H54 (cell line): Measurements from ENCODE around the gene LURAP1L.
A peak's percentile ranks its signal among the peaks of the same experiment; 100 is the strongest.
"Not testable (repeated sequence)": the region's sequence is repeated elsewhere in the genome, so short reads cannot be mapped to it uniquely, and the experiment has no call there.

Source experiments
- DNase-seq: peaks from one replicate; pipeline ENCODE4 v3.0.0; 2011; ENCODE audit warnings: low spot score, mixed read lengths; ENCODE audit not compliant: insufficient read length
- FAIRE-seq: peaks from 3 replicates; lab custom pipeline; 2011; peaks lifted over from hg19 to GRCh38; lab: Jason Lieb, UNC
- POLR2A ChIP-seq: IDR thresholded peaks from 2 replicates; pipeline ENCODE4 v1.6.1; 2011; ENCODE audit warnings: low read depth, mild to moderate bottlenecking, low read length

Gene LURAP1L

DNA sequence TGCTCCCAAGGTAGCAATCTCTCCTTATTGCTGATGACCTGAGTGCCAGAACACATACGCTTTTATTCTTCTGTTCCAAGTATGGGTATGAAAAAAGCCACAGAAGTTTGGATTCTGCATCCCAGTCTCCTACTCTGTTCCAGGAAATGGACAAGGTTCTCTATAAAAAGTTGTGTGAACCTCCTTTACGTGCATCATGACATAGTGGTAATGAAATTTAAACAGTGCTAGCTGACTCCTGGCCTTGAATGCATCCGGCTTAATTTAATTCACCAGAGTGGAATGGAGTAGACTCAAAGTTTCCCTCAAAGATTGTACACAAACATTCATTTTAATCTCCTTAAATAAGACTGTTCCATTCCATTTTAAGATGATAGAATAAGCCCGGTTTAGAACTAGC lies 68.9 kb downstream of the LURAP1L start:
- FAIRE-seq: no peak

DNA sequence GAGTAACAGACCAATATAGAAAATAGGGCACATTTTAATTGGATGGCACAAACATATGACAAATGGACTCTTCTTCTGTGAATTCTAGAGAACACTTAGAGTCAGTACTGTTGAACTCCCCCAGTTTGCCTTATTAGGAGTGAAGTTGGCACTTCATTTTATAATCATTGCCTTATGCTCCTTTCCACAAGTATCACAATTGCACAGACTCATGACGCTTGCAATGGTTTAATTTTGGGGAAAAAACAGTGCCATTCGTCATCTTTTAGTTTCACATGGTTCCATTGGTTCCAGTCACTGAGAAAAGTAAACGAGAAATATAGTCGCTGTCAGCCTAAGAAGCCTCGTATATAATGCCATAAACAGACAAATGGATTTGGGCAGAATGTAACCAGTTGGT lies 71.2 kb downstream of the LURAP1L start:
- FAIRE-seq (no peak), DNase-seq (no peak)
- TF ChIP-seq POLR2A: no peak

More for the DNA sequence above, 68.9 kb downstream of the LURAP1L start:
- DNase-seq: no peak
- TF ChIP-seq POLR2A: no peak

DNA sequence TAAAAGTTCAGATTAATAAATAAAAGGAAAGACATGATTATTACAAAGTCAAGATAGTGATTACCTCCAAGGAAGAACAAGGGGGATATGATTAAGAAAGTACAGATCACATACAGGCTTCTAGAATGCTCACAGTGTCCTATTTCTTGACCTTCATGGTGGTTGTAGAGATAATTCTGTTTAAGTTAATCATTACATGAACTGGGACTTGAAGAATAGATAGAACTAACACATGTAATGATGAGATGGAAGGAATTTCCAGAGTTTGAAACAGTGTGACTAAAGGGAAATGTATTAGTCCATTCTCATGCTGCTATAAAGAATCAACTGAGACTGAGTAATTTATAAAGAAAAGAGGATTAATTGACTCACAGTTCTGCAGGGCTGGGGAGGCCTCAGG lies 72.7 kb downstream of the LURAP1L start:
- TF ChIP-seq POLR2A: no peak
- FAIRE-seq: no peak
- DNase-seq: no peak

DNA sequence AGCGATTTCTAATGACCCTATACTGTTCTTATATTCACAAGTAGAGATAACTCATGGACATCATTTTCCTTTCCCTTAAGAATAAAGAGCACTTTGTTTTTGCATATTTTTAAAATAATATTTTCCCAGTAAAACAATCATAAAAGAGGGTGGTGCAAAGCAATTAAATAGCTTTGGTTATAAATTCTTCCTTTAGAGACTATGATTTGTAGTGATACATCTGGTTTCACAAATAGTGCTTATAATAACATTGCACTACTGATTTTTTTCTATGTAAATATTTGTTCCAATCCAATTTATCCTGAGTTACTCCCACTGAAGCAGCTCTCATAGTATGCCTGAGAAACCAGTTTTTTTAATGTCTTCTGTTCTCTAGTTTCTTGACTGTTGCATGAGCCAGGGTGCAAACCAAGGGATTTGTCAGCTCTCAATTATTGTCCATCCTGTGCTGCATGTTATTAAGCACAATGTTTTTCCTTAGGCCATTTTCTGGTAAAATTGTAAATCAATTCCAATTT lies 74.7 kb downstream of the LURAP1L start:
- FAIRE-seq: no peak
- no peak for DNase-seq
- TF ChIP-seq POLR2A: no peak

DNA sequence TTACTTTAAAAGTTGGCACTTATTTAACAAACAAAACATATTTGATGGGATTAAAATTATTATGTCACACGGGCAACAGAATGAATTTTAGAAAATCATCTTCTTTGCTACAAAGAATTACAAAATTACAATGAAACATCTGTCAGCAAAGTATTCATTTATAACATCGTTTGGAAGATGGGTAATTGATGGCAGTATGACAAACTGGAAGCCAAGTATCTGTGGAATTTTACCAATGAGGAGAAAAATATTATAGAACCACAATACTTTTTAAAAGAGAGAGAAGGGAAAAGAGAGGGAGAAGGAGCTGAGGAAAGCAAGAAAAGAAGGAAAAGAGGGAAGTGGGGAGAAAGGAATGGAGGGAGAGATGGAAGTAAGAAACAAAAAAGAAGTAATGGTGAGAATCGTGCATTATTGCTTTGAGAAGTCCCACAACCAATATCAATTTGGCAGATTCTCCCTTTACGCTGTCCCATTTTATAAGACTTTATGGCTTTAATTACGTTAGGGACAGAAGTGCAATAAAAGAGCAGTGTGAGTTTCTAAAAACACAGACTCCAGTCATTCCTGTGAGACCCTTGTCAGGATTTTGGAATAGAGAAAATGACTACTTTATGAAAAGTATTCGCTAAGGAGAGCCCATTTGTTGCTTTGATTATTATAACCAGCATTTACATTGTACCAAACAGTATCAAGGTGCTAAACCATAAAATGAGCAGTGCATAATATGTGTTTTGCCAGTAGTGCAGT lies 76.7 kb downstream of the LURAP1L start:
- DNase-seq (no peak), FAIRE-seq (peak; percentile 30)
- TF ChIP-seq POLR2A: no peak

DNA sequence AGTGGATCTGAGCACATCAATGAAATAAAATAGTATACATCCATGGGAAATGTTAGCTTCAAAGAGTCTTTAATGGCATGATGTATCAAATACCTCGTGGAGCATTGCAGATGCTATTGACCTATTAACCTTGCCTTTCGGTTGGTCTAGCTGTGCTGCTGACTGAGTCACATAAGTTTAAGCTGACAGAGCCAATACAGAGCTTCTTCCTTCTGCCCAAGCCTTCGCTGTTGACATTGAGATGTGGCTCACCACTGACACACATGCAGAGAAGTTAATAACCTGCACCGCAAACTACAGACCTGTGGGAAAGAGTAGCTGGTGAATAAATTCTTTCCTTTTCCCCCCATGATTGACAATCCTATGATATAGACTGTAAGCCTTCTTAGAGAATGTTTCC lies 78.2 kb downstream of the LURAP1L start:
- DNase-seq (no peak), FAIRE-seq (no peak)
- no peak for TF ChIP-seq POLR2A

DNA sequence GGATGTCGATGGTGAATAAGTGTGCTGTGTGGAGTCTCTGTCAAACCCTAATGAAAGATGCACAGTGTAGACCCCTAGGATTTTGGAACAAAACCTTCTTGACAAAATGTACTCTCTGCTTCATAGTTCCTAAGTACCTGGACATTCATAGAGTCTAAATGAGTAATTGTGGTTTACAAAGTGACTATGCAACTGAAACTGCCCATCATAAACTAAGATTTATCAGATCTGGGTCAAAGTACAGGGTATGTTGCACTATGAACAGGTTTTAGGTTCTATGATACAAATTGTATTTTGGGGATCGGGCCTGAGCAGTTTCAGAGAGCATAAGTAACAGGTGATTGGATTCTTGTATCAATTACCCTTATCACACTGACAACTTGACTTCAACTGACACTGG lies 79.4 kb downstream of the LURAP1L start:
- no peak for DNase-seq
- peak; percentile 38 for FAIRE-seq
- no peak for TF ChIP-seq POLR2A

DNA sequence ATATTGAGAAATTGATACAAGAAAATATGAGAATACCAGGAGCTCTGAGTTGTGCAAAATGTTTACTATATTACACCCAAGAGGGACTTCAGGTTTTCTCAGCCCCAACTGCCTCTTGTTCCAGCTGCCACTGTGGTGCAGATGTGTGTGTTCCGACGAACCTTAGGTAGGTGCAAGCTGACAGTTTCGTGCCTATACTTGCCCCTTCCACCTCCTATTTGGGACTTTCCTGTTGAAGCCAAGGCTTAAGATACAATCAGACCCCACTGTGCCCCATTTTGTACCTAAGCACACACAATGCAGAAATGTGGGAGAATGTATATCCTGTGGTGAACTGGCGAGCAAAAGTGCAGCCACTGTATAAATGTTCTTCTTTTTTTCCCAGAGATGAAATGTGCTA lies 80.2 kb downstream of the LURAP1L start:
- FAIRE-seq (no peak), DNase-seq (no peak)
- no peak for TF ChIP-seq POLR2A

DNA sequence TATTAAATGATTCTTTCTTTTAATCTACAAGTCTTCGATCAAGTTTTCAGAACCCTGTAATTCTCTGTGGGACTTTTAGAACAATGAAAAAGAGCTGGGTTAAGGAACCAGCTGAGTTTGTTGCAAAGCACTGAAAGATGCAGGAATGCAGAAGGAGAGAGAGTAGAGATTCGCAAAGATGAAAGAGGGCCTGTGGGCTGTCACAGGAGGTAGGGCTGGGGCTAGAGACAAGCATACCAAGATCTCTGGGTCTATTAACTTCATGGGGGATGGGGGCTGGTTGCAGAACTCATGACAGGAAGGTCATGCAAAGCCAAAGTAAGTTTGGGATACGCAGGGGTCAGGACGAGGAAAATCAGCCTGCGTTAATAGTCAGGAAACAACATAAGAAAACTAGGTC lies 81.8 kb downstream of the LURAP1L start:
- FAIRE-seq: peak; percentile 69
- DNase-seq: no peak
- no peak for TF ChIP-seq POLR2A

DNA sequence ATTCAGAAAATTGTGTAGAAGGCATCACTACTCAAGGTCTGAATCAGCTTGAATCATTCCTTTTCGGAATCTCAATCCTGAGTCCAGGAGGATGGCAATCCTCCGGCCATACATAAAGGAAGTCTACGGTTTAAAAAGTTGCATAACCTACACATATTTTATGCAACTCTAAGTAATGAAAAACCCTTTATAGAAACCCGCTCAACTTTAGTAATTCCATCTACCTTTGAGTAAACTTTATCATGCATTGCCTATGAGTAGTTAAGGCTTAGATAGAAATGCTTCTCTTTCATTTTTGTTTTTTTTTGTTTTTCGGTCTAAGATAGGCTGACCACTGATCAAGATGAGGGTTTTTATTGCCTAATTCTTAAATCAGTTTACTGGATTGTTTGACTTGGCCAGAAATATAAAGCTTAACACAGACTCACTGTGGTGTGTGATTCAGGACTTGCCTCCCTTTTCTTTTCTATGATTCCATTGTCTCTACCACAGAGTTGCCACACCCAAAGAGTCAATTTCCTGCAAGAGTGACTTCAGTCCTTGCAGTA lies 85.0 kb downstream of the LURAP1L start:
- no peak for TF ChIP-seq POLR2A
- FAIRE-seq (peak; percentile 92), DNase-seq (peak; percentile 12)

DNA sequence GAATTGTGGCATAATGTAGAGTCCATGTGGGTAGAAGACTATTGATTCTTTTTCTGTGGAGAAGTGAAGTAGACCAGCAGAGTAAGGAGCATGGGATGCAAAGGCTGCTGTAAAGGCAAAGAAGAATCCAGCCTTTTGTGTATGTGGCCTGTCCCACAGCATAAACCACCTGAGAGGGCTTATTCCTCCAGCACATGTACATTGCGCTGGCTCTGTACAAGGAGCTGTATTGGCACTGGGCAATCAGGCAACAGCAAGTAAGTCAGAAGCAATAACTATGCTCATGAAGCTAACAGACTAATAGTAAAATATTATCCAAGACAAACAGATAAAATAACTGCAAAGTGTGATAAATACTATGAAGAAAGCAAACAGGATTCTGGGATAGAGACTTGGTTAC lies 86.2 kb downstream of the LURAP1L start:
- no peak for TF ChIP-seq POLR2A
- DNase-seq (no peak), FAIRE-seq (no peak)

DNA sequence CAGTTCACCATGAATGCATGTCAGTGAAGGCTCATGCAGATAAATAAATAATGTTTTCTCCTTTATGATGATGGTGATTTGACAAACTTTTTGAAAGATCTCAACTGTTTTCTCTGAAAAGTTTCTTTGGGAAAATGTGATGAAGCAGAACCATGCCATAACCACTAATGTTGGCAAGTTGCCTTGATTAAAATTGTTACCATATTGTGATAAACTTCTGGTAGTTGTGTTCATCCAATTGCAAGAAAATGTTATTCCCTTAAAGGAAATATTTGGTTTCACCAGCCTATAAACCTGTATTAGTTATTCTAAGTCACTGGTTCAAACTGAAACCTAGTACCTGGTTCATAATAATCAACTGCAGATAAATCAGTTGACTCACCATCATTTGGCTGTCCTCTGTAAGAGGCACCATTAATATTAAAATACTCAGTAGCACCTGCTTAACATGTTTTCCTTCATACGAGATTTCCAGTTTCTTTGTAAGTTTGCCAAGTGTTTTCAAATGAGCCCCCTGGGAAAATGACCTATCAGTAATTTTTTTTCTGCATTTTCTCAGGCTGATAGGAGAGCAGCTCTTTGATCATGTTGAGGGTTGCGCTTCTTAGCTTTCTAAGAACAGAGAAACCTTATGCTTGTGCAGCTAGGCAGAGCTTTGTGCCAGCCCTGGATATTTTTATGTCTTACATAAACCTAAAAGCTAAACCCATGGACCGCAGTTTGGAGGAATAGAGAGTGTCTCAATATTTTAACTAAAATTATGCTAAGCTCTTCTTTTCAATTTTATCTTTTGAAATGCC lies 88.0 kb downstream of the LURAP1L start:
- no peak for FAIRE-seq
- no peak for TF ChIP-seq POLR2A
- DNase-seq: no peak

DNA sequence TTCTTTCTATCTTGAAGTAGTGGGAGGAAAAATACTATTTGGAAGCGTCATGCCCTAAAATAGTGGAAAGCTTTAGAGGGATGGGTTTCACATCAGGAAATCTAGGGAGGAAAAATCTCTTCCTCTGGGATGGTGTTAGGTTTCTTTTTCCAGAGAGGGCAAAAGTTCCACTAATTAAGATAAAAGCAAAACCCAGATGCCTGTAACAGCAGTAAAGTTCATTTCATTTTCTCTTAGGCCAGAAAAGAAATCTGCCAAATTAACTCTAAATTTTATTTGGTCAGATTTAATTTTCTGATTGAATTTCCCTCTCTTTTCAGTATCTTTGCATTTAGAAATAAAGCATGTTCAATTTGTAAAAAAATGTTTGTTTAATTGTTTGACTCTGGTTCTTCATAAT lies 88.8 kb downstream of the LURAP1L start:
- DNase-seq: no peak
- TF ChIP-seq POLR2A: no peak
- no peak for FAIRE-seq

DNA sequence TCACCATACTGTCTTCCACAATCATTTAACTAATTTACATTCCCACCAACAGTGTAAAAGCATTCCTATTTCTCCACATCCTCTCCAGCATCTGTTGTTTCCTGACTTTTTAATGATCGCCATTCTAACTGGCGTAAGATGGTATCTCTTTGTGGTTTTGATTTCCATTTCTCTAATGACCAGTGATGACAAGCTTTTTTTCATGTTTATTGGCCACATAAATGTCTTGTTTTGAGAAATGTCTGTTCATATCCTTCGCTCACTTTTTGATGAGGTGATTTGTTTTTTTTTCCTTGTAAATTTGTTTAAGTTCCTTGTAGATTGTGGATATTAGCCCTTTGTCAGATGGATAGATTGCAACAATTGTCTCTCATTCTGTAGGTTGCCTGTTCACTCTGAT lies 90.6 kb downstream of the LURAP1L start:
- not testable (repeated sequence) for FAIRE-seq, DNase-seq
